T47D (cell line): ENCODE data around the gene CCDC30.
"Not testable (repeated sequence)": the region's sequence is repeated elsewhere in the genome, so short reads cannot be mapped to it uniquely, and the experiment has no call there.

ENCODE experiments used
- DNase-seq, 2 experiments: peaks; one replicate each; pipeline versions ENCODE4 v3.0.0 to v3.0.0-alpha.2; 2011 to 2012; ENCODE audit warnings: low read depth in 1 of 2, low spot score in 1 of 2
- JUND ChIP-seq: IDR thresholded peaks from 2 replicates; pipeline ENCODE4 v1.6.1; 2012; ENCODE audit warnings: low read depth
- in situ Hi-C: cut with HindIII; loops from 2 replicates; pipeline ENCODE4 v1.10.0; 2016; ENCODE audit warnings: low sequenced_read_pairs, low pct_unique_long_range_greater_than_20kb

Gene CCDC30

GRCh38 chr1:42461196-42461595, 1.9 kb upstream of the CCDC30 start:
- DNase-seq = no peak
- TF ChIP-seq JUND = no peak
- in situ Hi-C loops = no loop called here

GRCh38 chr1:42463921-42464320, 835 bp downstream of the CCDC30 start:
- no peak for TF ChIP-seq JUND
- in situ Hi-C loops = no loop called here
- no peak for DNase-seq

GRCh38 chr1:42466030-42466429, 2.9 kb downstream of the CCDC30 start:
- TF ChIP-seq JUND = no peak
- DNase-seq = no peak
- in situ Hi-C loops = no loop called here

GRCh38 chr1:42469727-42470126, 6.6 kb downstream of the CCDC30 start:
- DNase-seq = no peak
- TF ChIP-seq JUND = no peak
- in situ Hi-C loops = no loop called here

- no peak for DNase-seq
- in situ Hi-C loops = no loop called here
- TF ChIP-seq JUND = no peak
Observed at GRCh38 chr1:42476605-42477004, 13.5 kb downstream of the CCDC30 start.

GRCh38 chr1:42477354-42477753, 14.3 kb downstream of the CCDC30 start:
- DNase-seq, in situ Hi-C loops: not testable (repeated sequence)

GRCh38 chr1:42477775-42478174, 14.7 kb downstream of the CCDC30 start:
- in situ Hi-C loops = no loop called here
- no peak for TF ChIP-seq JUND
- no peak for DNase-seq

GRCh38 chr1:42479621-42480020, 16.5 kb downstream of the CCDC30 start:
- no peak for TF ChIP-seq JUND
- in situ Hi-C loops = no loop called here
- DNase-seq = no peak

GRCh38 chr1:42480921-42481320, 17.8 kb downstream of the CCDC30 start:
- no peak for TF ChIP-seq JUND
- DNase-seq = no peak
- in situ Hi-C loops = no loop called here

- no peak for DNase-seq
- TF ChIP-seq JUND = no peak
- in situ Hi-C loops = no loop called here
Observed at GRCh38 chr1:42482635-42483153, 19.6 kb downstream of the CCDC30 start.

- no peak for TF ChIP-seq JUND
- in situ Hi-C loops = no loop called here
- DNase-seq = no peak
Observed at GRCh38 chr1:42484382-42484781, 21.3 kb downstream of the CCDC30 start.

GRCh38 chr1:42490237-42490636, 27.2 kb downstream of the CCDC30 start:
- no peak for DNase-seq
- TF ChIP-seq JUND = no peak
- in situ Hi-C loops = no loop called here

GRCh38 chr1:42502031-42502430, 38.9 kb downstream of the CCDC30 start:
- in situ Hi-C loops = not testable (repeated sequence)

GRCh38 chr1:42504535-42505128, 41.5 kb downstream of the CCDC30 start:
- DNase-seq = no peak
- in situ Hi-C loops = no loop called here
- TF ChIP-seq JUND = no peak

More at GRCh38 chr1:42502031-42502430, 38.9 kb downstream of the CCDC30 start:
- DNase-seq = not testable (repeated sequence)
